Uterus (tissue), 4 donors: ENCODE measurements around the gene ADAMTS2. TPM values are rescaled to one million over a fixed set of nuclear protein-coding genes. Genes with fewer than 3 reads are reported as not detected.

Source experiments
- DNase-seq, 2 donors: peaks; one replicate each; pipeline ENCODE4 v3.0.0-alpha.2; 2019 to 2020
- H3K27ac ChIP-seq, 2 donors: fragments of 200-600 bp; sonication (generic); 1 replicate in 1 of 2; 2 replicates in 1 of 2; pipeline ENCODE4 v1.5.1; 2016 to 2018
- H3K27me3 ChIP-seq, 2 donors: fragments of 200-600 bp; sonication (generic); one replicate each; pipeline ENCODE4 v1.5.1; 2018 to 2019; ENCODE audit warnings: control low read depth in 1 of 2
- H3K36me3 ChIP-seq, 2 donors: fragments of 200-600 bp; sonication (generic); one replicate each; pipeline ENCODE4 v1.5.1; 2019; ENCODE audit warnings: control low read depth in 1 of 2
- H3K4me1 ChIP-seq, 2 donors: fragments of 200-600 bp; sonication (generic); one replicate each; pipeline ENCODE4 v1.5.1; 2018 to 2019; ENCODE audit warnings: control low read depth in 1 of 2
- H3K4me3 ChIP-seq, 2 donors: fragments of 200-600 bp; sonication (generic); 1 replicate in 1 of 2; 2 replicates in 1 of 2; pipeline ENCODE4 v1.5.1; 2018 to 2019; ENCODE audit warnings: mild to moderate bottlenecking in 1 of 2
- H3K9me3 ChIP-seq, 2 donors: fragments of 200-600 bp; sonication (generic); one replicate each; pipeline ENCODE4 v1.5.1; 2019; ENCODE audit warnings: control low read depth in 1 of 2
- POLR2A ChIP-seq, 2 donors: fragments of 450-650 bp; IDR thresholded peaks; one replicate each; pipeline ENCODE4 v1.6.1; 2016; ENCODE audit warnings: antibody characterized with exemption in 2 of 2, mild to moderate bottlenecking in 1 of 2, moderate library complexity in 1 of 2
- intact Hi-C: fragments of 100-400 bp; cut with DNase I; formaldehyde crosslinking; loops from one replicate; pipeline ENCODE4 v1.15.1; 2023; ENCODE audit warnings: low total_unique reads
- total RNA-seq, 4 donors: library from RNA; depleted of rRNA in 3 of 4; stranded (reverse); fragments of >200 nt in 3 of 4; gene quantifications; one replicate each; pipeline versions ENCODE4 v1.1.0 to v1.2.4, GENCODE V29; 2014 to 2023
- TF ChIP-seq, protein P1 (sequence below), 4 experiments: fragments of 200-600 bp in 2 of 4; fragments of 450-650 bp in 2 of 4; sonication (generic) in 2 of 4; IDR thresholded peaks; one replicate each; pipeline ENCODE4 v1.5.1; 2016 to 2019; ENCODE audit warnings: antibody characterized with exemption in 4 of 4, mild to moderate bottlenecking in 2 of 4, moderate library complexity in 1 of 4
- donor health status: DM: yes; HTN: yes; CAD: no.

Gene ADAMTS2
- total RNA-seq, 4 donors from 2014 or later = 4.1 to 97.1 (median 40.3) TPM

DNA sequence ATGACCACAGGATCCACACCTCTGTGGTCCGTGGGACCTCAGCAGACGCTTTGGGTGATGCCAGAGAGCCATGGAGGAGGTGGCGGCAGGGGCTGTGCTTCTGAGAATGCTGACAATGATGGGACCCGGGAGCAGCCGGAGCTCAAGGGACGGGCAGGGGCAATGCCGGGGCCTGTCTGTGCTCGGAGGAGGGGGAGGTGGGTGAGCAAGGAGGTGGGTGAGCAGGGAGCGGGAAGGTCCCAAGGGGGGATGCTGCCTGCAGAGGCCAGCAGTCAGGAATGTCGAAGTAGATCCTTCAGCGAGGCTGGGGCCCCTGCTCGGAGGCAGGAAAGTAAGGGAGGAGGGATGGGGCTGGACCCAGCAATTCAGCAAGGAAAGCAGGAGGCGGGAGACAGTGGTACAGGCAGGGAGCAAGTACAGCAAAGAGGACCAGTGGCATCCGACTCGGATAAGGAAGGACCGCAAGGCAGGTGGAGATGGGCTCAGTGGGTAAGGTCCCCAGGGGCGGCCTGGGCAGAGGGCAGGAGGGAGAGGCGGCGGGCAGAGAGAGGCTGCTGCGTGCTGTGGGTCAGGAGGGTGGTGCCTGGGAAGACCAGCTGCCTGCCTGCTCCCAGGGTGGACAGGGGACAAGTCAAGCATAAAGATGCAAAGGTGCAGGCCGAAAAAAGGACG, 49.0 kb downstream of the ADAMTS2 start:
- Histone ChIP-seq H3K36me3 (no peaks in the 10 kb centered on the region), H3K4me1 (peaks cover 0 to 8% of the 10 kb centered on the region in 2 donors), H3K27ac (no peak overlapping the region), H3K9me3 (no peaks in the 10 kb centered on the region), H3K4me3 (no peak overlapping the region), H3K27me3 (no peaks in the 10 kb centered on the region)
- intact Hi-C loops = no loop called here
- TF ChIP-seq, protein P1, sequence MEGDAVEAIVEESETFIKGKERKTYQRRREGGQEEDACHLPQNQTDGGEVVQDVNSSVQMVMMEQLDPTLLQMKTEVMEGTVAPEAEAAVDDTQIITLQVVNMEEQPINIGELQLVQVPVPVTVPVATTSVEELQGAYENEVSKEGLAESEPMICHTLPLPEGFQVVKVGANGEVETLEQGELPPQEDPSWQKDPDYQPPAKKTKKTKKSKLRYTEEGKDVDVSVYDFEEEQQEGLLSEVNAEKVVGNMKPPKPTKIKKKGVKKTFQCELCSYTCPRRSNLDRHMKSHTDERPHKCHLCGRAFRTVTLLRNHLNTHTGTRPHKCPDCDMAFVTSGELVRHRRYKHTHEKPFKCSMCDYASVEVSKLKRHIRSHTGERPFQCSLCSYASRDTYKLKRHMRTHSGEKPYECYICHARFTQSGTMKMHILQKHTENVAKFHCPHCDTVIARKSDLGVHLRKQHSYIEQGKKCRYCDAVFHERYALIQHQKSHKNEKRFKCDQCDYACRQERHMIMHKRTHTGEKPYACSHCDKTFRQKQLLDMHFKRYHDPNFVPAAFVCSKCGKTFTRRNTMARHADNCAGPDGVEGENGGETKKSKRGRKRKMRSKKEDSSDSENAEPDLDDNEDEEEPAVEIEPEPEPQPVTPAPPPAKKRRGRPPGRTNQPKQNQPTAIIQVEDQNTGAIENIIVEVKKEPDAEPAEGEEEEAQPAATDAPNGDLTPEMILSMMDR (IDR thresholded peaks at IDR 0.05) = no peak
- no peak for TF ChIP-seq POLR2A (IDR thresholded peaks at IDR 0.05)
- peak in 1 of 2 donors; percentile 7 for DNase-seq

DNA sequence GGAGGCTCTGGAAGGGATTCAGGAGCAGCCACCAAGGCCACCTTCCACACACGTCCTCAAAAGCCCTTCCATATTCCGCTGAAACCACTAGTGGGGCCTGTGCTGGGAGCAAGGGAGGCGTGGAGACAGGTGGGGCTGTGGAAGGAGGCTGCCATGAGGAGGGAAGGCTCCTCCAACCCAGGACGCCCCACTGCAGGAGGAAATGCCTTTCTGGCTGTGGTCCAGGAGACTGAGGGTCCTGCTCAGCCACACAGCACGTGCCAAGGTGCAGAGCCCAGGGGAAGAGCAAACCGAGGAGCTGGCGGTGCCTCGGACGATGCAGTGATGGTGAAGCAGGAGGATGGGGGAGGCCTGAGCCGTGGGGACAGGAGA, 49.5 kb downstream of the ADAMTS2 start:
- Histone ChIP-seq H3K27ac (peak overlapping the region in 1 of 2 donors; percentile 19), H3K4me3 (no peak overlapping the region), H3K27me3 (no peaks in the 10 kb centered on the region), H3K36me3 (no peaks in the 10 kb centered on the region), H3K9me3 (no peaks in the 10 kb centered on the region), H3K4me1 (peaks cover 0 to 8% of the 10 kb centered on the region in 2 donors)
- TF ChIP-seq, protein P1 (IDR thresholded peaks at IDR 0.05) = no peak
- no peak for TF ChIP-seq POLR2A (IDR thresholded peaks at IDR 0.05)
- DNase-seq = peak in 1 of 2 donors; percentile 14
- intact Hi-C loops = no loop called here

DNA sequence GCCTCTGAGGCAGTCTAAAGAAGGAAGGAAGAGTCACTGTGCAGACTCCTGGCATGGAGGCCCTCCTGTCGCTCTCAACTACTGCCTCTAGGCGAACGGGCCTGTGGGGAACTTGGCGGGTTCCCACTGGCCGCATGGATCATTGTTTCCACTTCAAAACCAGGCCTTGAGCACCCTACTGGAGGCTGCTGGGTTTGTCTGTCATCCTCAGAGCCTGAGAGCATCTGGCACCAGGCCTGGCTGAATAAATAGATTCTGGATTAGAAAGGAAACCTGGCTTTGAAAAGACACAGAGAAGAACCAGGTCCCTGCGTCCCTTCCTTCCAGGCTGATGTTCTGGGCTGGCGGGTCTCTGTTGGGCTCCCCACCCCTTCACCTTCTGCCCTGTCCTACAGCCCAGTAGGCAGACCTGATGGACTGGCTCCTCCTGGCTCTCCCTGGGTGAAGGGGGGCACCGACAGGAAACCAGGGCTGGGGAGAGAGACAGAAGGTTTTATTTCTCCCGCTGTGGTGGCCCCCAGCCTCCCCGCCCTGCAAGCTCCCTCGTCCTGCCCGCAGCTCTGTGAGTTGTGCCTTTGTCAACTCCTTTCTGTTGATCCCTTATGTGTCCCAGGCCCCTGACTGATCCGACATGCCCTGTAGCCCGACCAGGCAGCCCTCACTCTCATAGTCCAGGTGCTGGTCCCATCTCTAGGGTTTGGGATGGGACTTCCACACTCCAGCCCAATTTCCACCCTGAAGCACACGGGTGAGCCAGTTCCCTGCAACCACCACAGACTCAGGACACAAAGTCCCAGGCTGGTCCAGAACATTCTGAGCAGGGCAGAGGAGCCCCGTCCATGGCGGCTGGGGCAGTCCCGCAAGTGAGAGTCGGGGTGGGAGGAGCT, 50.1 kb downstream of the ADAMTS2 start:
- no peaks in the 10 kb centered on the region for H3K27me3 ChIP-seq
- H3K4me3 ChIP-seq = no peak overlapping the region
- TF ChIP-seq, protein P1 (IDR thresholded peaks at IDR 0.05) = no peak
- TF ChIP-seq POLR2A (IDR thresholded peaks at IDR 0.05) = no peak
- peak in 1 of 2 donors; percentile 54 for DNase-seq
- intact Hi-C loops = no loop called here
- no peaks in the 10 kb centered on the region for H3K9me3 ChIP-seq
- no peaks in the 10 kb centered on the region for H3K36me3 ChIP-seq
- peak overlapping the region; percentile 2 to 19 for H3K27ac ChIP-seq
- peaks cover 0 to 8% of the 10 kb centered on the region in 2 donors for H3K4me1 ChIP-seq

DNA sequence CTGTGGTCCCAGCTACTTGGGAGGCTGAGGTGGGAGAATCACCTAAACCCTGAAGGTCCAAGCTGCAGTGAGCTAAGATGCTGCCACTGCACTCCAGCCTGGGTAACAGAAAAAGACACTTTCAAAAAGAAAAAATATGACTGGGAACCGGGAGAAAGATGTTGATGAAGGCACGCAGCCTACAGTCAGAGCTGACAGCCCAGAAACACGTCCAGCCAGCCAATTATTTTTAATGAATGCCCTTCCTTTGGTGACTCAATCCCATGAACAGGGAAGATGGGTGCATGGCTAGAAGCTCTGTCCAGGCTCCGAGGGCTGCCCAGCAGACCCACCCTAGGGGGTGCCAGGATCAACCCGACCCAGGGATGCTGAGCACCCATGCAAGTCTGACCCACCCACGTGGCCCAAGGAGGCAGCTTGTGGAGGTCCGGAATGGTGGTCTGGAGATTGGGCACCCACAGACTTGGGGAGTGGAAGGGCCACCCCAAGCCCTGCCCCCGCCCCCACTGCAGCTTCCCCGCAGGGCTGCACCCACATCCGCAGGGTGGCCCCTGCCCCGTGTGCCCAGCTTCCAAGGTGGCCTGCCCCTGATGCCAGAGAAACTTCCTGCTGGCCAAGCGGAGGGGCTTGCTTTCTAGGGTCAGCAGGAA, 51.0 kb downstream of the ADAMTS2 start:
- Histone ChIP-seq H3K4me3 (no peak overlapping the region), H3K4me1 (peaks cover 0 to 8% of the 10 kb centered on the region in 2 donors), H3K27me3 (no peaks in the 10 kb centered on the region), H3K9me3 (no peaks in the 10 kb centered on the region), H3K27ac (peak overlapping the region in 1 of 2 donors; percentile 19), H3K36me3 (no peaks in the 10 kb centered on the region)
- DNase-seq = peak in 1 of 2 donors; percentile 15
- TF ChIP-seq, protein P1 (IDR thresholded peaks at IDR 0.05) = no peak
- TF ChIP-seq POLR2A (IDR thresholded peaks at IDR 0.05) = no peak
- intact Hi-C loops = no loop called here
